NCI-H2196 (cell line): ENCODE results near the gene CCDC170.
"Not testable (repeated sequence)": the region's sequence is repeated elsewhere in the genome, so short reads cannot be mapped to it uniquely, and the experiment has no call there.

Experiments
- DNase-seq: peaks from one replicate; lab custom pipeline; 2025; ENCODE audit not compliant: unreplicated experiment; lab: John Stamatoyannopoulos, UW

Gene CCDC170

GRCh38 chr6:151493804-151494234 is at the start of gene CCDC170:
TSS of gene CCDC170 (plus strand) at chr6:151494017. CDS start at chr6:151494129, 112 bp downstream.
- DNase-seq: peak; percentile 5

- no peak for DNase-seq
Measured at GRCh38 chr6:151445482-151445881, 48.3 kb upstream of the CCDC170 start.

- DNase-seq: no peak
Measured at GRCh38 chr6:151447237-151447636, 46.6 kb upstream of the CCDC170 start.

- DNase-seq: no peak
Measured at GRCh38 chr6:151448623-151449022, 45.2 kb upstream of the CCDC170 start.

GRCh38 chr6:151450928-151451327 is 42.9 kb upstream of the CCDC170 start:
- DNase-seq: not testable (repeated sequence)

GRCh38 chr6:151451417-151451949 is 42.3 kb upstream of the CCDC170 start:
- DNase-seq: no peak

GRCh38 chr6:151451950-151452749 is 41.7 kb upstream of the CCDC170 start, which contains the start of gene RMND1:
TSS of gene RMND1 (minus strand) at chr6:151452126. CDS start at chr6:151445811, 6,315 bp downstream.
- DNase-seq: peak; percentile 99

- no peak for DNase-seq
Measured at GRCh38 chr6:151452750-151453427, 40.9 kb upstream of the CCDC170 start.

GRCh38 chr6:151455751-151456398 is 37.9 kb upstream of the CCDC170 start:
- DNase-seq: not testable (repeated sequence)

- no peak for DNase-seq
Measured at GRCh38 chr6:151461673-151462072, 32.1 kb upstream of the CCDC170 start.

GRCh38 chr6:151464702-151465101 is 29.1 kb upstream of the CCDC170 start:
- DNase-seq: no peak

- DNase-seq: peak; percentile 48
Measured at GRCh38 chr6:151475653-151476523, 17.9 kb upstream of the CCDC170 start.

- DNase-seq: no peak
Measured at GRCh38 chr6:151477726-151478125, 16.1 kb upstream of the CCDC170 start.

GRCh38 chr6:151478670-151479069 is 15.1 kb upstream of the CCDC170 start:
- DNase-seq: no peak

GRCh38 chr6:151481786-151482185 is 12.0 kb upstream of the CCDC170 start:
- DNase-seq: no peak

- no peak for DNase-seq
Measured at GRCh38 chr6:151482290-151482689, 11.5 kb upstream of the CCDC170 start.

GRCh38 chr6:151483994-151484393 is 9.8 kb upstream of the CCDC170 start:
- DNase-seq: no peak

- no peak for DNase-seq
Measured at GRCh38 chr6:151488226-151488625, 5.6 kb upstream of the CCDC170 start.

- DNase-seq: no peak
Measured at GRCh38 chr6:151490996-151491395, 2.8 kb upstream of the CCDC170 start.

GRCh38 chr6:151493161-151493803 is 535 bp upstream of the CCDC170 start:
- DNase-seq: no peak
